Measurements from ENCODE around the gene PRR3.
A peak's percentile ranks its signal among the peaks of the same experiment; 100 is the strongest.

GRCh38 chr6:30571075-30571761 lies 14.1 kb downstream of the PRR3 start, which contains the start of gene ABCF1:
- TF ChIP-seq POLR2A (IDR thresholded peaks at IDR 0.05) (peak in 1 of 2 donors; percentile 83), CTCF (IDR thresholded peaks at IDR 0.05) (peak in 1 of 12 donors; percentile 19)

Measured in heart left ventricle (tissue), 13 donors.